Adipocyte (in vitro differentiated cells): Measurements from ENCODE around the gene AASDH.

Source experiments
- DNase-seq: peaks from one replicate; pipeline ENCODE4 v3.0.0-alpha.2; 2015; ENCODE audit warnings: low read depth
- H3K27me3 ChIP-seq: replicated peaks from 2 replicates; pipeline ENCODE4 v1.7.0; 2013; ENCODE audit warnings: mild to moderate bottlenecking, low read length, moderate library complexity; ENCODE audit not compliant: control insufficient read depth, insufficient read depth
- H3K36me3 ChIP-seq: 2 replicates; pipeline ENCODE4 v1.7.0; 2013; ENCODE audit warnings: low read length, mild to moderate bottlenecking, moderate library complexity; ENCODE audit not compliant: control insufficient read depth, insufficient read depth, severe bottlenecking
- H3K4me1 ChIP-seq: 2 replicates; pipeline ENCODE4 v1.7.0; 2013; ENCODE audit warnings: mild to moderate bottlenecking, low read length, moderate library complexity; ENCODE audit not compliant: control insufficient read depth, insufficient read depth
- H3K4me3 ChIP-seq: 2 replicates; pipeline ENCODE4 v1.7.0; 2013; ENCODE audit warnings: mild to moderate bottlenecking, low read length, moderate library complexity
- H3K9ac ChIP-seq: 2 replicates; pipeline ENCODE4 v1.7.0; 2013; ENCODE audit warnings: mild to moderate bottlenecking, low read length, moderate library complexity
- H3K9me3 ChIP-seq: 2 replicates; pipeline ENCODE4 v1.7.0; 2013; ENCODE audit warnings: mild to moderate bottlenecking, low read length, moderate library complexity; ENCODE audit not compliant: control insufficient read depth

The AASDH gene

GRCh38 chr4:56314207-56314915, 72.9 kb downstream of the AASDH start:
- no peak overlapping the region for H3K4me3 ChIP-seq
- H3K4me1 ChIP-seq: no peaks in the 10 kb centered on the region
- DNase-seq: no peak
- H3K9ac ChIP-seq: no peak overlapping the region
- no peaks in the 10 kb centered on the region for H3K36me3 ChIP-seq
- H3K9me3 ChIP-seq: no peaks in the 10 kb centered on the region
- no peaks in the 10 kb centered on the region for H3K27me3 ChIP-seq

- H3K27me3 ChIP-seq: no peaks in the 10 kb centered on the region
- H3K36me3 ChIP-seq: no peaks in the 10 kb centered on the region
- DNase-seq: no peak
- no peaks in the 10 kb centered on the region for H3K4me1 ChIP-seq
- H3K4me3 ChIP-seq: no peak overlapping the region
- no peak overlapping the region for H3K9ac ChIP-seq
- H3K9me3 ChIP-seq: no peaks in the 10 kb centered on the region
Observed at GRCh38 chr4:56313132-56313531, 74.2 kb downstream of the AASDH start.

GRCh38 chr4:56311299-56311975, 75.9 kb downstream of the AASDH start:
- no peak overlapping the region for H3K4me3 ChIP-seq
- no peak for DNase-seq
- no peaks in the 10 kb centered on the region for H3K4me1 ChIP-seq
- H3K9me3 ChIP-seq: no peaks in the 10 kb centered on the region
- no peaks in the 10 kb centered on the region for H3K36me3 ChIP-seq
- H3K9ac ChIP-seq: no peak overlapping the region
- no peaks in the 10 kb centered on the region for H3K27me3 ChIP-seq

- H3K9ac ChIP-seq: no peak overlapping the region
- H3K36me3 ChIP-seq: no peaks in the 10 kb centered on the region
- no peaks in the 10 kb centered on the region for H3K4me1 ChIP-seq
- H3K9me3 ChIP-seq: no peaks in the 10 kb centered on the region
- H3K27me3 ChIP-seq: no peaks in the 10 kb centered on the region
- no peak for DNase-seq
- no peak overlapping the region for H3K4me3 ChIP-seq
Observed at GRCh38 chr4:56310401-56311125, 76.7 kb downstream of the AASDH start.

GRCh38 chr4:56308384-56308783, 78.9 kb downstream of the AASDH start:
- DNase-seq: no peak
- Histone ChIP-seq H3K4me3 (no peak overlapping the region), H3K9ac (no peak overlapping the region), H3K27me3 (no peaks in the 10 kb centered on the region), H3K36me3 (no peaks in the 10 kb centered on the region), H3K4me1 (no peaks in the 10 kb centered on the region), H3K9me3 (no peaks in the 10 kb centered on the region)

- Histone ChIP-seq H3K9ac (no peak overlapping the region), H3K27me3 (no peaks in the 10 kb centered on the region), H3K9me3 (no peaks in the 10 kb centered on the region), H3K36me3 (no peaks in the 10 kb centered on the region), H3K4me3 (no peak overlapping the region), H3K4me1 (no peaks in the 10 kb centered on the region)
- peak; percentile 27 for DNase-seq
Observed at GRCh38 chr4:56307423-56307822, 79.9 kb downstream of the AASDH start.

- Histone ChIP-seq H3K4me1 (no peaks in the 10 kb centered on the region), H3K9ac (no peak overlapping the region), H3K27me3 (no peaks in the 10 kb centered on the region), H3K4me3 (no peak overlapping the region), H3K36me3 (no peaks in the 10 kb centered on the region), H3K9me3 (no peaks in the 10 kb centered on the region)
- DNase-seq: no peak
Observed at GRCh38 chr4:56305390-56305789, 81.9 kb downstream of the AASDH start.

- Histone ChIP-seq H3K36me3 (no peaks in the 10 kb centered on the region), H3K4me3 (no peak overlapping the region), H3K9ac (no peak overlapping the region), H3K4me1 (no peaks in the 10 kb centered on the region), H3K27me3 (no peaks in the 10 kb centered on the region), H3K9me3 (no peaks in the 10 kb centered on the region)
- DNase-seq: no peak
Observed at GRCh38 chr4:56303921-56304320, 83.4 kb downstream of the AASDH start.

GRCh38 chr4:56302760-56303159, 84.5 kb downstream of the AASDH start:
- Histone ChIP-seq H3K27me3 (no peaks in the 10 kb centered on the region), H3K4me3 (no peak overlapping the region), H3K9me3 (no peaks in the 10 kb centered on the region), H3K4me1 (no peaks in the 10 kb centered on the region), H3K9ac (no peak overlapping the region), H3K36me3 (no peaks in the 10 kb centered on the region)
- no peak for DNase-seq

- Histone ChIP-seq H3K4me1 (no peaks in the 10 kb centered on the region), H3K36me3 (no peaks in the 10 kb centered on the region), H3K27me3 (no peaks in the 10 kb centered on the region), H3K9me3 (no peaks in the 10 kb centered on the region), H3K4me3 (no peak overlapping the region), H3K9ac (no peak overlapping the region)
- DNase-seq: no peak
Observed at GRCh38 chr4:56301997-56302496, 85.2 kb downstream of the AASDH start.

- H3K9me3 ChIP-seq: no peaks in the 10 kb centered on the region
- no peaks in the 10 kb centered on the region for H3K36me3 ChIP-seq
- no peaks in the 10 kb centered on the region for H3K27me3 ChIP-seq
- H3K4me1 ChIP-seq: no peaks in the 10 kb centered on the region
- peak; percentile 96 for DNase-seq
- peak overlapping the region; percentile 22 for H3K4me3 ChIP-seq
- no peak overlapping the region for H3K9ac ChIP-seq
Observed at GRCh38 chr4:56301181-56301996, 85.9 kb downstream of the AASDH start.
